SU-DHL-6 (cell line): Measurements from ENCODE around the gene ASCC2.

Source experiments
- H2AFZ ChIP-seq: fragments of 200-600 bp; sonication (generic); 2 replicates; pipeline ENCODE4 v1.6.1; 2014; ENCODE audit warnings: low read depth, mild to moderate bottlenecking, moderate library complexity, mixed read lengths, antibody characterized with exemption, low read length; ENCODE audit not compliant: severe bottlenecking
- H3F3A ChIP-seq: fragments of 200-600 bp; shearing (Covaris generic); 2 replicates; pipeline ENCODE4 v1.6.0; 2016; ENCODE audit warnings: antibody characterized with exemption, mild to moderate bottlenecking; ENCODE audit not compliant: insufficient read depth
- H3K27ac ChIP-seq: fragments of 200-600 bp; sonication (generic); 2 replicates; pipeline ENCODE4 v1.5.1; 2016; ENCODE audit warnings: low read depth, mild to moderate bottlenecking, low read length, moderate library complexity, mixed read lengths
- H3K27me3 ChIP-seq: fragments of 200-600 bp; sonication (generic), shearing (Covaris generic); 2 replicates; pipeline ENCODE4 v1.6.0; 2014; ENCODE audit warnings: mild to moderate bottlenecking, low read length
- H3K36me3 ChIP-seq: fragments of 200-600 bp; sonication (generic); 2 replicates; pipeline ENCODE4 v1.6.1; 2014; ENCODE audit warnings: mild to moderate bottlenecking, low read length, mixed read lengths
- H3K4me2 ChIP-seq: fragments of 300-600, 200-600 bp; shearing (Covaris generic), sonication (generic); 2 replicates; pipeline ENCODE4 v1.6.0; 2014; ENCODE audit warnings: low read length, low read depth, mild to moderate bottlenecking; ENCODE audit not compliant: poor library complexity, severe bottlenecking
- H3K4me3 ChIP-seq: fragments of 200-600 bp; sonication (generic); 2 replicates; pipeline ENCODE4 v1.5.1; 2014; ENCODE audit warnings: antibody characterized with exemption, low read length, mild to moderate bottlenecking, mixed read lengths; ENCODE audit not compliant: insufficient read depth, poor library complexity, severe bottlenecking
- H3K79me2 ChIP-seq: fragments of 200-600 bp; sonication (generic); 2 replicates; pipeline ENCODE4 v1.6.1; 2014; ENCODE audit warnings: mild to moderate bottlenecking, low read length, moderate library complexity; ENCODE audit not compliant: insufficient read depth
- H3K9ac ChIP-seq: fragments of 200-600 bp; sonication (generic); 2 replicates; pipeline ENCODE4 v1.7.0; 2014; ENCODE audit warnings: mild to moderate bottlenecking, low read length
- H3K9me2 ChIP-seq: fragments of 200-600 bp; sonication (generic); replicated peaks from 2 replicates; pipeline ENCODE4 v1.6.1; 2014; ENCODE audit warnings: low read length; ENCODE audit not compliant: insufficient read depth
- H3K9me3 ChIP-seq: fragments of 200-600 bp; sonication (generic); 2 replicates; pipeline ENCODE4 v1.6.1; 2014; ENCODE audit warnings: low read length, mixed read lengths; ENCODE audit not compliant: insufficient read depth
- H4K20me1 ChIP-seq: fragments of 200-600 bp; sonication (generic); 2 replicates; pipeline ENCODE4 v1.6.1; 2014; ENCODE audit warnings: low read depth, mild to moderate bottlenecking, antibody characterized with exemption, low read length, moderate library complexity, mixed read lengths
- CTCF ChIP-seq: fragments of 200-600 bp; sonication (generic); IDR thresholded peaks from one replicate; pipeline ENCODE4 v1.5.1; 2017; ENCODE audit warnings: antibody characterized with exemption, mild to moderate bottlenecking, low read length, moderate library complexity; ENCODE audit not compliant: insufficient read depth, poor library complexity, severe bottlenecking
- EZH2phosphoT487 ChIP-seq: fragments of 200-600 bp; sonication (generic), shearing (Covaris generic); conservative IDR thresholded peaks from 2 replicates; pipeline ENCODE4 v1.6.1; 2018; ENCODE audit warnings: mild to moderate bottlenecking, antibody characterized with exemption, low read length, moderate library complexity, mixed read lengths

Gene ASCC2

GRCh38 chr22:29801153-29801552 is 36.9 kb downstream of the ASCC2 start:
- H3K9me3 ChIP-seq, result no peaks in the 10 kb centered on the region
- H3K79me2 ChIP-seq, result no peaks in the 10 kb centered on the region
- H3K4me3 ChIP-seq, result no peak overlapping the region
- H3K36me3 ChIP-seq, result peaks cover 5% of the 10 kb centered on the region; the same call in 1 of the 2 replicates
- no peak overlapping the region for H2AFZ ChIP-seq
- H3K4me2 ChIP-seq, result no peak overlapping the region
- H3F3A ChIP-seq, result no peaks in the 10 kb centered on the region
- no peaks in the 10 kb centered on the region for H4K20me1 ChIP-seq
- no peaks in the 10 kb centered on the region for H3K9me2 ChIP-seq
- no peaks in the 10 kb centered on the region for H3K27me3 ChIP-seq
- no peak overlapping the region for H3K9ac ChIP-seq
- H3K27ac ChIP-seq, result no peak overlapping the region
- TF ChIP-seq EZH2phosphoT487 (no peak), CTCF (no peak)

GRCh38 chr22:29799217-29799680 is 38.8 kb downstream of the ASCC2 start:
- Histone ChIP-seq H3K9me3 (no peaks in the 10 kb centered on the region), H2AFZ (no peak overlapping the region), H3K4me3 (no peak overlapping the region), H3K4me2 (no peak overlapping the region), H3K9ac (no peak overlapping the region), H4K20me1 (no peaks in the 10 kb centered on the region), H3K27me3 (no peaks in the 10 kb centered on the region), H3F3A (no peaks in the 10 kb centered on the region), H3K79me2 (no peaks in the 10 kb centered on the region), H3K36me3 (peaks cover 5% of the 10 kb centered on the region; the same call in 1 of the 2 replicates), H3K27ac (no peak overlapping the region), H3K9me2 (no peaks in the 10 kb centered on the region)
- TF ChIP-seq CTCF, result no peak

GRCh38 chr22:29798801-29799200 is 39.3 kb downstream of the ASCC2 start:
- Histone ChIP-seq H3K36me3 (peaks cover 5% of the 10 kb centered on the region; the same call in 1 of the 2 replicates), H2AFZ (no peak overlapping the region), H3F3A (no peaks in the 10 kb centered on the region), H3K4me3 (no peak overlapping the region), H4K20me1 (no peaks in the 10 kb centered on the region), H3K4me2 (no peak overlapping the region), H3K79me2 (no peaks in the 10 kb centered on the region), H3K9me2 (no peaks in the 10 kb centered on the region), H3K27me3 (no peaks in the 10 kb centered on the region), H3K9ac (no peak overlapping the region), H3K27ac (no peak overlapping the region), H3K9me3 (no peaks in the 10 kb centered on the region)
- TF ChIP-seq EZH2phosphoT487, result no peak
- no peak for TF ChIP-seq CTCF
